Astrocyte of the cerebellum (primary cell): ENCODE data around the gene IL26.
A peak's percentile ranks its signal among the peaks of the same experiment; 100 is the strongest.

Experiments used
- DNase-seq: peaks from one replicate; pipeline ENCODE4 v3.0.0-alpha.2; 2011; ENCODE audit warnings: low read depth
- H3K4me3 ChIP-seq: 2 replicates; pipeline ENCODE4 v1.5.1; 2011; ENCODE audit warnings: mild to moderate bottlenecking, low read depth, low read length, moderate library complexity
- in situ Hi-C: cut with HindIII; loops from 2 replicates; pipeline ENCODE4 v1.10.0; 2017; ENCODE audit warnings: low sequenced_read_pairs
- TF ChIP-seq, protein P1 (sequence below): IDR thresholded peaks from 2 replicates; pipeline ENCODE4 v1.5.1; 2012; ENCODE audit warnings: low read length, low read depth, moderate library complexity, mild to moderate bottlenecking; ENCODE audit errors: missing control alignments

IL26 gene

DNA sequence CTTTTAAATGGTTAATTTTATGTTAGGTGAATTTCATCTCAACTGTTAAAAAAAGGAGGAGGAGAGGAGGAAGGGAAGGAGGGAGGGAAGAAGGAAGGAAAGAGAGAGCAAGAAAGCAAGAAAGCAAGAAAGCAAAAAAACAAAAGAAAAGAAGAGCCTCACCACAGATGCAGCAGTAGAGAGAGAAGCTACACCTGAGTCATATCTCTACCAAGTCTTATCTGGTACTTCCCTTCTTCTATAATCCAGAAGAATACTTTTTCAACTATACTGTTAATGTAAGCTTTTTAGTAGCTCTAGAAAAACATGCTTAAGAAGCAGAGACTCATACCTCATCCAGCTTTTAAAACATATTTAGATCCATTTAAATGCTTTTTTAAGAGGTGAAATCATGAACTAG lies 5.6 kb upstream of the IL26 start:
- H3K4me3 ChIP-seq = no peak overlapping the region
- DNase-seq = no peak
- TF ChIP-seq, protein P1, sequence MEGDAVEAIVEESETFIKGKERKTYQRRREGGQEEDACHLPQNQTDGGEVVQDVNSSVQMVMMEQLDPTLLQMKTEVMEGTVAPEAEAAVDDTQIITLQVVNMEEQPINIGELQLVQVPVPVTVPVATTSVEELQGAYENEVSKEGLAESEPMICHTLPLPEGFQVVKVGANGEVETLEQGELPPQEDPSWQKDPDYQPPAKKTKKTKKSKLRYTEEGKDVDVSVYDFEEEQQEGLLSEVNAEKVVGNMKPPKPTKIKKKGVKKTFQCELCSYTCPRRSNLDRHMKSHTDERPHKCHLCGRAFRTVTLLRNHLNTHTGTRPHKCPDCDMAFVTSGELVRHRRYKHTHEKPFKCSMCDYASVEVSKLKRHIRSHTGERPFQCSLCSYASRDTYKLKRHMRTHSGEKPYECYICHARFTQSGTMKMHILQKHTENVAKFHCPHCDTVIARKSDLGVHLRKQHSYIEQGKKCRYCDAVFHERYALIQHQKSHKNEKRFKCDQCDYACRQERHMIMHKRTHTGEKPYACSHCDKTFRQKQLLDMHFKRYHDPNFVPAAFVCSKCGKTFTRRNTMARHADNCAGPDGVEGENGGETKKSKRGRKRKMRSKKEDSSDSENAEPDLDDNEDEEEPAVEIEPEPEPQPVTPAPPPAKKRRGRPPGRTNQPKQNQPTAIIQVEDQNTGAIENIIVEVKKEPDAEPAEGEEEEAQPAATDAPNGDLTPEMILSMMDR = no peak
- in situ Hi-C loops = no loop called here

DNA sequence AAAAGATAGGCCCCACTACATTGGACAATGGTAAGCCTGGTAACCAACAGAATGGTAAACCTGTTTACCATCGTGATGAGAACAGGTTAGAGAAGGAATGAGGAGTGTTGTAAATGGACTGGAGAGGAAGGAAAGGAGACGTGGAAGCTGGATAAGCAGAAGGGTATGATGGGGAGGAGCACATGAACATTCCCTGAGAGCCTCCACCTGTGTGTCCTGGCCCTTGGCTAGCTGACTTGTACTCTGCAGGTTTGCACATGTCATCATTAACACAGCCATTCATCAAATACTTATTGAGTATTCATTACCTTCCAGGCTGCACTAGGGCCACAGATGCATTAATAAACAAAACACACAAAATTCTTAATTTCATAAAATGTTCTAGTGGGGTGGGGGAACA lies 4.3 kb upstream of the IL26 start:
- in situ Hi-C loops = loop anchor here (10.0 kb wide), 2 partner anchors 95 to 485 kb away; no protein-coding TSS in a partner anchor
- DNase-seq = no peak
- no peak overlapping the region for H3K4me3 ChIP-seq
- TF ChIP-seq, protein P1 = no peak

DNA sequence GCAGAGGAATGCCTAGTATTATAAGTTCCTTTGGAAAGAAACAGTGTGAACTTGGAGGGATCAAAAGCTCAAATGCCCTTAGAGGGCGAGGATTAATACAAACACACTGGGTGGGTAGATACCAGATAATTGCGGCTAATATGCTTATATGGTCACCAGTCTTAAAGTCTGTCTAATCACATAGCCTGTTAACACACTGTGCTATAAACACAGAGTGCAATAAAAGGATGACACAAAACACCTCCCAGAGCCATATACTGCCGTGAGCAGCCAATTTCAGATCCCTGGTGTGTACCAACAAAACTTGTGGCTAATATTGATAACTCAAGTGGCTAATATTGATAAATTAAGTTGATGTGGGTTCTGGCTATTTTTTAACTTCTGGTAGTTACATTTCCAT lies 1.7 kb upstream of the IL26 start:
- in situ Hi-C loops = loop anchor here (10.0 kb wide), 2 partner anchors 97 to 487 kb away; no protein-coding TSS in a partner anchor
- TF ChIP-seq, protein P1 = no peak
- DNase-seq = no peak
- H3K4me3 ChIP-seq = no peak overlapping the region

DNA sequence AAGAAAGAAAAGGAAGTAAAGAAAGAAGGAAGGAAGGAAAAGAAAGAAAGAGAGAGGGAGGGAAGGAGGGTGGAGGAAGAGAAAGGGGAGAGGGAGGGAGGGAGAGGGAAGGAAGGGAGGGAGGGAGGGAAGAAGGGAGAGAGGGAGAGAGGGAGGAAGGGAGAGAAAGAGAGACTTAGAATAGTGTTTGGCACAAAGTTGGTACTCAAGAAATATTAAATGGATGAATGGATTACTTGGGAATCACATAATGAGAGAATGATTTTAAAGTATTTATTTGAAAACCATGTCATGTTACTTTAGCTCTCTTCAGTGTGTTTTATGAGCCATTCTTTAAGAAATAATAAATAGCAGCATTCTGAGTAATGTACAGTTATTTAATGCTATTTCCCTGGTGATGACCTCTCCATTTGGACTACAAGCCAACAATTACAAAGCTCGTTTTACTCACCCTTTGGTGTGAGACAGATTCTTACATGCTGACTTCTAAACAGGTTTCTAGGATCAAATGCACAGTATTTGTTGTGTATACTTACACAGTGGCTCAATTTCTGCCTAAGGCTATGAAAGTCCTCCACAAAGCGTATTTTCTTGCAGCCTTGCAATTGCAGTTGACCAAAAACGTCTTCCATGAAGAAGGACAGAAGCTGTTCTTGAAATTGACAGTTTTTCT lies 861 bp downstream of the IL26 start:
- H3K4me3 ChIP-seq = no peak overlapping the region
- TF ChIP-seq, protein P1 = no peak
- in situ Hi-C loops = loop anchor here (10.0 kb wide), 2 partner anchors 100 to 490 kb away; no protein-coding TSS in a partner anchor
- peak; percentile 34 for DNase-seq

DNA sequence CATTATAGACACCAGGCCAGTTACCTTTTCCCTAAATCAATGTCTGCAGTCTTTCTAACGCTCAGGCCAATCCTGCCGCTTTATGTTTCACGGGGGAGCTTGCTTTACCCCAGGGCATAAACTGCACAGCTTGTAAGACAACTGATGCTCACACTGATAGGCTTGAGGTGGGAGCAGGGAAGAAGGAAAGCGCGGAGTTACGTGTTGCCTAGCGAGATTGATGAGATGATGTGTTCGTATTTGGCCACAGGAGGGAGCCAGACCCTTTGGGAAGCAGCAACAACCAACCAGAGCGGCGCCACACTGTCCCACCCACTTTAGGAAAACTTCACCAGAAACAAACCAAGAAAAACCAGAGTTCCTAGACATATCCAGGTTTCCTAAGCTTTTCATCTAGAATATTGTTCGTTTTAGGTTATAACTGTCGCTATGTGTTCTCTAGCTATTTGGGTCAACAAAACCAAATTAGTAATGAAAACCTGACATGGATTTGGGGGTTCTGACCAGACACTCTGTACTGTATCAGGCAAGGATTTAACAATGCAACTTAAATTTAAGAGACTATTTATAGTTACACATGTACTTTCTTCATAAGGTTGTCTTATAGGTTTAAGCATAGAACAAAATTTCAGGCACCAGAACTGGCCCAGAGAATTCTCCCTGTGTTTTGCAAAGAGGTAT lies 2.4 kb downstream of the IL26 start:
- in situ Hi-C loops = loop anchor here (10.0 kb wide), 2 partner anchors 102 to 492 kb away; no protein-coding TSS in a partner anchor
- DNase-seq = peak; percentile 82
- TF ChIP-seq, protein P1 = peak; percentile 81
- H3K4me3 ChIP-seq = no peak overlapping the region

DNA sequence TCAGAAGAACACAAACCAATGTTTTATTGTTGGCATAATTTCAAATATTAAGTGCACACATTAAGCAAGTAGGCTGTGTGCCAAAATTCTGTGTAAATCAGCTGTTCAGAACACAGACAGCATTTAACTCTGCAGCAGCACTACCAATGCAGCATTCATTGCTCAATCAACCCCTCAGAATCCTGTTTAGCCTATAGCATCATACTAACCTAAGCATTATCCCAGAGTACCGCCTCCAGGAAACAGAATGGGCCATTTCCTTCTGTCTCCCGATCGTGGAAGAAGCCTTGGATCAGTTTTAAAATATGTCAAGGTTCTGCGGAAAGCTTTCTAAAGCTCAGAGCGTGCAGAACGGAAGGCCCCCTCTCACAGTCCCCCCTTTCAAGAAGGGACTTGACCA lies 3.3 kb downstream of the IL26 start:
- no peak for DNase-seq
- TF ChIP-seq, protein P1 = no peak
- in situ Hi-C loops = loop anchor here (10.0 kb wide), 2 partner anchors 102 to 492 kb away; no protein-coding TSS in a partner anchor
- H3K4me3 ChIP-seq = no peak overlapping the region
